ENCODE measurements around the gene CAPN1.

CAPN1 gene

GRCh38 chr11:65150509-65151299, 31.0 kb upstream of the CAPN1 start:
- TF ChIP-seq CTCF (conservative IDR thresholded peaks at IDR 0.05; ENCODE audit: control insufficient read depth, insufficient read depth, low read depth, low read length) = no peak
- DNase-seq (ENCODE audit: low read depth) = peak; percentile 89

GRCh38 chr11:65151331-65151899, 30.3 kb upstream of the CAPN1 start:
- TF ChIP-seq CTCF (conservative IDR thresholded peaks at IDR 0.05; ENCODE audit: control insufficient read depth, insufficient read depth, low read depth, low read length) = no peak
- H3K4me3 ChIP-seq (ENCODE audit: control insufficient read depth, low read depth, low read length) = no peak overlapping the region
- no peak for DNase-seq (ENCODE audit: low read depth)

More at GRCh38 chr11:65150509-65151299, 31.0 kb upstream of the CAPN1 start:
- no peak overlapping the region for H3K4me3 ChIP-seq (ENCODE audit: control insufficient read depth, low read depth, low read length)

- DNase-seq (ENCODE audit: low read depth) = no peak
- no peak overlapping the region for H3K4me3 ChIP-seq (ENCODE audit: control insufficient read depth, low read depth, low read length)
- no peak for TF ChIP-seq CTCF (conservative IDR thresholded peaks at IDR 0.05; ENCODE audit: control insufficient read depth, insufficient read depth, low read depth, low read length)
These were observed 29.6 kb upstream of the CAPN1 start for GRCh38 chr11:65152122-65152521.

- no peak for DNase-seq (ENCODE audit: low read depth)
- no peak for TF ChIP-seq CTCF (conservative IDR thresholded peaks at IDR 0.05; ENCODE audit: control insufficient read depth, insufficient read depth, low read depth, low read length)
- no peak overlapping the region for H3K4me3 ChIP-seq (ENCODE audit: control insufficient read depth, low read depth, low read length)
These were observed 25.5 kb upstream of the CAPN1 start for GRCh38 chr11:65156256-65156655.

- no peak overlapping the region for H3K4me3 ChIP-seq (ENCODE audit: control insufficient read depth, low read depth, low read length)
- no peak for DNase-seq (ENCODE audit: low read depth)
- TF ChIP-seq CTCF (conservative IDR thresholded peaks at IDR 0.05; ENCODE audit: control insufficient read depth, insufficient read depth, low read depth, low read length) = no peak
These were observed 24.8 kb upstream of the CAPN1 start for GRCh38 chr11:65156926-65157325.

GRCh38 chr11:65157336-65157735, 24.4 kb upstream of the CAPN1 start:
- no peak overlapping the region for H3K4me3 ChIP-seq (ENCODE audit: control insufficient read depth, low read depth, low read length)
- no peak for DNase-seq (ENCODE audit: low read depth)
- TF ChIP-seq CTCF (conservative IDR thresholded peaks at IDR 0.05; ENCODE audit: control insufficient read depth, insufficient read depth, low read depth, low read length) = no peak
